NOMO-1 (cell line): Measurements from ENCODE around the gene APOC1.

ENCODE experiments used
- DNase-seq, 2 experiments: peaks; one replicate each; lab custom pipeline; 2025; ENCODE audit not compliant: unreplicated experiment in 2 of 2; lab: John Stamatoyannopoulos, UW

APOC1 gene

DNA sequence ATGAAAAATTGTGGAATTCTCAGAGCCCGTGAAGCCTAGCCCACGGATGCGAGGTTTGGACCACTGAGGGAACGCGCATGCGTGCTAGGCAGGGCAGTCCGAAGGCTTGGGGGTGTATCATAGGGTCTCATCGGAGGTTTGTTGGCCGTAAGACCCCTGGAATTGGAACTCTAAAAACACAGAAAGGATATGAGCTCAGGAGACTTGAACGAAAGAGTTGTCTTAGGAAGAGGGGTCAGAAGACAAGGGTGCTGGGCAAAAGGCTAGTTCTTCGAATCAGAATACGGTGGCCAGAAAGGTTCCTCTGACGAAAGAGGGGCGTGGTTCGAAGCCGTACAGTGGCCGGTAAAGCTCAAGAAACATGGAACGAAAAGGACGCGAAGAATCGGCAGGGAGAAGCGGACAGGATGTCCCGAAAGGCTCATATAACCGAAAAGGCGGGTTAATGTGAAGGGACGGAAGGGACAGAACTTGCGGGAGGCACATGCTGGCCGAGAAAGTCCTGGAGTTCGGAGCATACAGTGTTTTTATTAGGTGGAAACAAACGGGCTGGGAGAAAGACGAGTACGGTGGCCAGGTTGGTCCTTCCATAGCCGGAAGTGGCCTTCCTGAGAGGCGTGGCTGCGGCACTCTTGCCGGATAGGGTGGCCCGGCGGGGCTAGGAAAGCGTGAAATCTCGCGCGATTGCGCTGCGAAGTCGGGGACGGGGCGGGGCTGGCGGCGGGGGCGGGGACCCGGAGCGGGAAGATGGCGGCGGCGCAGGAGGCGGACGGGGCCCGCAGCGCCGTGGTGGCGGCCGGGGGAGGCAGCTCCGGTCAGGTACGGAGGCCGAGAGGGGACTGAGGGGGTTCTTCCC is 40.5 kb downstream of the APOC1 start, which contains the start of gene CLPTM1:
Gene CLPTM1, plus strand, starts transcription at position 732 of the 856 bp plus-strand sequence. Its CDS starts 16 bp downstream, at position 748.
- DNase-seq = peak; percentile 93 to 95

- DNase-seq = peak in 1 of 2 experiments; percentile 6
Measured at GRCh38 chr19:44955505-44956439, 41.4 kb downstream of the APOC1 start.

DNA sequence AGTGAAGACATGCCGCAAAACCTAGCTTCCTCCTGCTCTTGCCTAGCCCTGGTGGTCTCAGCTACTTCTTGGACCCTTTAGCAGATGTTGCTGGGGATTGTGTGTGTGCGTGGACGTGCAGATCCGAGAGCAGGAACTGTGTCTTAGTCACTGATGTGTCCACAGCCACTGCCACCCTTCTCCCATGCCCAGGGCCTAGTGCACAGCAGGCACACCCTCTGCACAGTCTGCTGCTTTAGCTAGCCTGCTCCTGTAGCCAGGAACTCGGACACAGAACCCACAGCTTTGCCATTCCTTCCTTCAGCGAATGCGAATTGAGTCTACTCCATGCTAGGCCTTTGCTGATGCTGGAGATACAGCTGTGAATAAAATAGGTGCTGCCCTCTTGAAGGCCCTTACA is 43.1 kb downstream of the APOC1 start:
- DNase-seq = no peak

- no peak for DNase-seq
Measured at GRCh38 chr19:44958090-44958489, 43.7 kb downstream of the APOC1 start.

DNA sequence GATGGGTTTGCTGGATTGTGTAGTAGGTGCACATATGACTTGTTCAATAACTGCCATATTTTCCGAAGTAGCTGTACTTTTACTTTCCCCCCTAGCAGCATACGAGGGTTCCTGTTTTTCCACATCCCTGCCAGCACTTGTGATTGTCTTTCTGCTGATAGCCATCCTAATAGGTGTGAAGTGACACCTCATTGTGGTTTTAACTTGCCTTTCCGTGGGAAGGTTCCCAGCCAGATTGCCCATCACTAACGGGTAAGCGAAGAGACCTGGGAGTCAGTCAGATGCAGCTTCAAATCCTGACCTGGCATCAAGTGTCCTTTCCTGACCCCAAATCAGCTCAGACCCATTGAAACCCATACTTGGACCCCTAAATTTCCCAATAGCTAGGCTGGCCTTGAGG is 45.3 kb downstream of the APOC1 start:
- DNase-seq = no peak

GRCh38 chr19:44960906-44961728 is 46.7 kb downstream of the APOC1 start:
- no peak for DNase-seq

GRCh38 chr19:44961821-44962220 is 47.4 kb downstream of the APOC1 start:
- DNase-seq = no peak

DNA sequence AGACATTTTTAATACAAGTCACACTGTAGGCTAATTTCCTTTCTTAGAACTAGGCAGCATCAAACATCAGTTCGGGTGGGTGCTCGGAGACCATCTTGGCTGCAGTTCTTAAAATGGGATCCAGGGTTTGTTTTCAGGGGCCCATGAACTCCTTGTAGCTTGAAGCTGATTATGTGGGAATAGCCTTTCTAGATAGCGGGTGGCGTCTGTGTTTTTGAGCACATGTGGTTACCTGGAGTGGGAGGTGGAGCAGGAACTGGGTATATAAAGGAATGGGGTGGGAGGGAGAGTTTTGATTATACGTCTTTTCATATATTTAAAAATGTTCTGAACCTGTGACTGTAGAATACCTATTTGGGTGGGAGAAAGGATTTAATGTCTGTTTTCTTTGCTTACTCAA is 53.7 kb downstream of the APOC1 start:
- no peak for DNase-seq

- DNase-seq = no peak
Measured at GRCh38 chr19:44968670-44969069, 54.3 kb downstream of the APOC1 start.
